ENCODE results near the gene N4BP2L1. TPM values are rescaled to one million over a fixed set of nuclear protein-coding genes. Genes with fewer than 3 reads are reported as not detected.
A peak's percentile ranks its signal among the peaks of the same experiment; 100 is the strongest.

Gene N4BP2L1
- 2.0 and 3.6 TPM in 2 replicates for total RNA-seq

GRCh38 chr13:32427852-32428580 is at the start of gene N4BP2L1:
Gene N4BP2L1, minus strand, starts transcription at chr13:32428130. Its CDS starts 48 bp downstream, at chr13:32428082.
- no peak for TF ChIP-seq CTCF (conservative IDR thresholded peaks at IDR 0.05; ENCODE audit: low read depth, low read length)
- no peak for DNase-seq (ENCODE audit: low read depth)
- peak within 1 kb of the TSS; percentile 60 for H3K4me3 ChIP-seq (ENCODE audit: low read depth, low read length)

- DNase-seq (ENCODE audit: low read depth): no peak
- H3K4me3 ChIP-seq (ENCODE audit: low read depth, low read length): no peak overlapping the region
- TF ChIP-seq CTCF (conservative IDR thresholded peaks at IDR 0.05; ENCODE audit: low read depth, low read length): no peak
Measured at GRCh38 chr13:32476892-32477291, 49.0 kb upstream of the N4BP2L1 start.

GRCh38 chr13:32476021-32476731 is 48.2 kb upstream of the N4BP2L1 start:
- no peak overlapping the region for H3K4me3 ChIP-seq (ENCODE audit: low read depth, low read length)
- DNase-seq (ENCODE audit: low read depth): no peak
- no peak for TF ChIP-seq CTCF (conservative IDR thresholded peaks at IDR 0.05; ENCODE audit: low read depth, low read length)

- no peak for DNase-seq (ENCODE audit: low read depth)
- H3K4me3 ChIP-seq (ENCODE audit: low read depth, low read length): no peak overlapping the region
Measured at GRCh38 chr13:32474999-32475792, 47.3 kb upstream of the N4BP2L1 start.

GRCh38 chr13:32473650-32474049 is 45.7 kb upstream of the N4BP2L1 start:
- no peak for TF ChIP-seq CTCF (conservative IDR thresholded peaks at IDR 0.05; ENCODE audit: low read depth, low read length)
- no peak for DNase-seq (ENCODE audit: low read depth)

More at GRCh38 chr13:32474999-32475792, 47.3 kb upstream of the N4BP2L1 start:
- no peak for TF ChIP-seq CTCF (conservative IDR thresholded peaks at IDR 0.05; ENCODE audit: low read depth, low read length)

GRCh38 chr13:32472194-32472621 is 44.3 kb upstream of the N4BP2L1 start:
- DNase-seq (ENCODE audit: low read depth): no peak
- no peak overlapping the region for H3K4me3 ChIP-seq (ENCODE audit: low read depth, low read length)
- TF ChIP-seq CTCF (conservative IDR thresholded peaks at IDR 0.05; ENCODE audit: low read depth, low read length): no peak

More at GRCh38 chr13:32473650-32474049, 45.7 kb upstream of the N4BP2L1 start:
- no peak overlapping the region for H3K4me3 ChIP-seq (ENCODE audit: low read depth, low read length)
